HepG2 (cell line): Measurements from ENCODE around the gene INO80. TPM values are rescaled to one million over a fixed set of nuclear protein-coding genes. Genes with fewer than 3 reads are reported as not detected.

Source experiments
- ATAC-seq: fragments of 200-7000 bp; cut with Tn5 transposase; 3 replicates; pipeline ENCODE4 v1.9.1; 2020; ENCODE audit warnings: mild to moderate bottlenecking, moderate library complexity
- BruUV-seq: library from RNA; stranded (reverse); fragments of 400-500 nt; replicated peaks from 2 replicates; lab custom pipeline; 2021; lab: Mats Ljungman, UMichigan
- CTCF ChIA-PET: fragments of 300-600 bp; formaldehyde crosslinking; extraction: SDS; loops from one replicate; lab custom pipeline; 2021; ENCODE audit warnings: low total read pairs, inconsistent platforms, low intra/inter-chr PET ratio; lab: Yijun Ruan, JAX
- POLR2A ChIA-PET: fragments of 350-600 bp; sonication (Branson Sonifier 250); formaldehyde crosslinking; loops from one replicate; lab custom pipeline; 2020; ENCODE audit warnings: antibody characterized with exemption, inconsistent platforms; lab: Yijun Ruan, JAX
- DNase-seq: peaks from one replicate; pipeline ENCODE4 v3.0.0-alpha.2; 2015; ENCODE audit warnings: low spot score
- FAIRE-seq: peaks from 3 replicates; lab custom pipeline; 2011; peaks lifted over from hg19 to GRCh38; lab: Jason Lieb, UNC
- H2AFZ ChIP-seq: one replicate; pipeline ENCODE4 v1.6.1; 2011; ENCODE audit warnings: low read length, inconsistent platforms
- H3K27ac ChIP-seq: fragments of 300-600 bp; 3 replicates; pipeline ENCODE4 v1.8.0; 2011; ENCODE audit warnings: mixed run types, mild to moderate bottlenecking, mixed read lengths, low read length, inconsistent platforms; ENCODE audit not compliant: insufficient read depth; ENCODE audit errors: extremely low read length
- H3K27me3 ChIP-seq, 2 experiments: fragments of 200-600 bp in 1 of 2; 2 replicates in 1 of 2; 3 replicates in 1 of 2; pipeline versions ENCODE4 v1.6.0 to v1.8.0; 2011; ENCODE audit warnings: low read length in 2 of 2, mild to moderate bottlenecking in 2 of 2, moderate library complexity in 2 of 2, inconsistent platforms in 1 of 2; ENCODE audit not compliant: insufficient read depth in 2 of 2, control insufficient read depth in 1 of 2
- H3K36me3 ChIP-seq, 2 experiments: fragments of 200-600 bp in 1 of 2; replicated peaks in 1 of 2; 2 replicates in 1 of 2; 3 replicates in 1 of 2; pipeline versions ENCODE4 v1.5.1 to v1.8.0; 2011; ENCODE audit warnings: low read length in 2 of 2, inconsistent platforms in 1 of 2; ENCODE audit not compliant: insufficient read depth in 2 of 2, control insufficient read depth in 1 of 2
- H3K4me1 ChIP-seq: 2 replicates; pipeline ENCODE4 v1.5.1; 2012; ENCODE audit warnings: low read length, inconsistent platforms; ENCODE audit not compliant: insufficient read depth
- H3K4me2 ChIP-seq: 2 replicates; pipeline ENCODE4 v1.6.0; 2011; ENCODE audit warnings: low read depth, low read length, inconsistent platforms
- H3K4me3 ChIP-seq, 3 experiments: fragments of 200-600 bp in 1 of 3; sonication (generic), shearing (Covaris generic) in 1 of 3; replicated peaks in 1 of 3; 2 replicates each; pipeline ENCODE4 v1.5.1; 2011 to 2016; ENCODE audit warnings: low read length in 3 of 3, inconsistent platforms in 2 of 3, low read depth in 2 of 3, mild to moderate bottlenecking in 2 of 3, control low read depth in 1 of 3, mixed read lengths in 1 of 3; ENCODE audit not compliant: insufficient read depth in 1 of 3
- H3K79me2 ChIP-seq: one replicate; pipeline ENCODE4 v1.6.1; 2011; ENCODE audit warnings: low read length, inconsistent platforms; ENCODE audit not compliant: insufficient read depth
- H3K9ac ChIP-seq: 2 replicates; pipeline ENCODE4 v1.6.0; 2011; ENCODE audit warnings: mild to moderate bottlenecking, low read depth, low read length, inconsistent platforms; ENCODE audit not compliant: insufficient read depth
- H3K9me3 ChIP-seq: 2 replicates; pipeline ENCODE4 v1.5.1; 2012; ENCODE audit warnings: mild to moderate bottlenecking, low read length
- H4K20me1 ChIP-seq: 2 replicates; pipeline ENCODE4 v1.6.0; 2011; ENCODE audit warnings: inconsistent platforms, mild to moderate bottlenecking, low read length, moderate library complexity; ENCODE audit not compliant: insufficient read depth
- JUND ChIP-seq: sonication (generic); formaldehyde crosslinking; IDR thresholded peaks from 2 replicates; pipeline ENCODE4 v1.8.0; 2022; ENCODE audit warnings: mild to moderate bottlenecking, missing genetic modification reagents
- ZFYVE20 ChIP-seq: sonication (generic); formaldehyde crosslinking; IDR thresholded peaks from 2 replicates; pipeline ENCODE4 v1.8.0; 2023; ENCODE audit warnings: low read depth, mild to moderate bottlenecking, moderate library complexity, missing genetic modification reagents, borderline replicate concordance
- ZNF101 ChIP-seq: sonication (generic); formaldehyde crosslinking; IDR thresholded peaks from 2 replicates; pipeline ENCODE4 v1.4.0; 2020; ENCODE audit warnings: mild to moderate bottlenecking, low read depth, missing genetic modification reagents, borderline replicate concordance
- ZNF121 ChIP-seq: sonication (generic); formaldehyde crosslinking; IDR thresholded peaks from 2 replicates; pipeline ENCODE4 v1.5.0; 2020; ENCODE audit warnings: mild to moderate bottlenecking, missing genetic modification reagents
- ZNF143 ChIP-seq: sonication (generic); formaldehyde crosslinking; IDR thresholded peaks from 2 replicates; pipeline ENCODE4 v1.4.0; 2020; ENCODE audit warnings: missing genetic modification reagents
- ZNF326 ChIP-seq: sonication (generic); formaldehyde crosslinking; IDR thresholded peaks from 2 replicates; pipeline ENCODE4 v1.4.0; 2020; ENCODE audit warnings: missing genetic modification reagents, borderline replicate concordance
- WGBS: methylation state at CpG from one replicate; pipeline ENCODE4 v1.1.6; 2017; ENCODE audit warnings: low lambda C conversion rate; 5-methylcytosine and 5-hydroxymethylcytosine counted together
- in situ Hi-C: cut with HindIII; loops from 2 replicates; pipeline ENCODE4 v1.10.0; 2017; ENCODE audit warnings: low pct_unique_long_range_greater_than_20kb; ENCODE audit not compliant: extremely low pct_ligation_motif_present
- intact Hi-C: fragments of 100-400 bp; cut with micrococcal nuclease; formaldehyde crosslinking; loops from one replicate; pipeline ENCODE4 v1.10.0; 2022; ENCODE audit not compliant: unreplicated experiment
- polyA plus RNA-seq, 8 experiments: library from polyadenylated mRNA; depleted of rRNA in 3 of 8; stranded (reverse) in 7 of 8; unstranded in 1 of 8; fragments of >200 nt; fragmentation: Illumina TruSeq in 4 of 8; extraction: Trizol in 4 of 8; gene quantifications; 2 replicates each; pipeline versions ENCODE4 v1.2.1 to v1.2.3, GENCODE V29; 2011 to 2016; ENCODE audit warnings: low read depth in 4 of 8, missing spikeins in 1 of 8, mixed read lengths in 1 of 8; ENCODE audit not compliant: insufficient read depth in 1 of 8
- total RNA-seq, 5 experiments: library from RNA; depleted of rRNA; stranded (reverse); fragments of >200 nt; fragmentation: Illumina TruSeq; extraction: Trizol; gene quantifications; 2 replicates each; pipeline ENCODE4 v1.2.3, GENCODE V29; 2016; ENCODE audit warnings: low read depth in 1 of 5

Gene INO80
- total and polyA plus RNA-seq, 2 of the 13 experiments (the other 11 are each of a cell fraction or from before 2014, with no cell fraction given): 3.6 to 14.8 TPM

DNA sequence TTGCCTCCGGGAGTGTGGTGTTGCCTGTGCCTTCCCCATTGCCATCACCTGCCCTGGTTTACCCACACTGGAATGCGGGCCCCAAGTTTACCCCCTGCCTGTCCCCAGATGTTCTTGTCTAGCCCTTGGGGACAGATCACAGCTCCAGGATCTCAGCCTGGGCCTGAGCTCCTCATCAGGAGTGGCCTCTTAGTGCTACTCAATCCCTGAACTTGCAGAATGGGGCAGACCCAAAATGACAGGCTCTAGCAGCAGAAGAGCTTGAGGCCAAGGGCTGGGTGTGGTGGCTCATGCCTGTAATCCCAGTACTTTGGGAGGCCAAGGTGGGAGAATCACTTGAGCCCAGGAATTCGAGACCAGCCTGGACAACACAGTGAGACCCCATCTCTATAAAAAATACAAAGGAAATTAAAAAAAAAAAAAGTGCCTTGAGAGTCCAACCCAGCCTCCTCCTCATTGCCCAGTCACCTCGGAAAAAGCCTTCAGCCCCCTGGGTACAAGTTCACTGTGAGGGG, 159.0 kb downstream of the INO80 start:
- CTCF ChIA-PET: no interaction called here
- no peak overlapping the region for H2AFZ ChIP-seq
- no peak overlapping the region for H3K9ac ChIP-seq
- WGBS: 0% methylated on average over 3 of the region's 4 CpGs
- no peaks in the 10 kb centered on the region for H3K36me3 ChIP-seq
- DNase-seq (no peak), FAIRE-seq (no peak), ATAC-seq (no peak)
- BruUV-seq: no TSS peak
- intact Hi-C loops (no loop called here), in situ Hi-C loops (no loop called here)
- 0 out of 2 replicates have a peak, but pooled peaks cover 9% of the 10 kb centered on the region for H3K4me1 ChIP-seq
- peaks cover 14 to 56% of the 10 kb centered on the region in 2 experiments; a peak in 4 of 5 replicates for H3K27me3 ChIP-seq
- H3K27ac ChIP-seq: no peak overlapping the region
- no peaks in the 10 kb centered on the region for H3K79me2 ChIP-seq
- H3K9me3 ChIP-seq: no peaks in the 10 kb centered on the region
- H4K20me1 ChIP-seq: no peaks in the 10 kb centered on the region
- POLR2A ChIA-PET: no interaction called here
- no peak overlapping the region for H3K4me2 ChIP-seq
- TF ChIP-seq ZFYVE20 (CRISPR knock-in tag): no peak
- 0 out of 2 replicates have a peak, but pooled peaks have one; percentile 28 for TF ChIP-seq ZNF121 (CRISPR knock-in tag)
- no peak overlapping the region for H3K4me3 ChIP-seq

- ChIA-PET CTCF (no interaction called here), POLR2A (interaction anchor here (1.0 kb wide), 1 partner anchor 16 kb away, joined by 3 read pairs; no protein-coding TSS in a partner anchor)
- Histone ChIP-seq H3K4me2 (no peak overlapping the region), H3K79me2 (no peaks in the 10 kb centered on the region), H3K9me3 (no peaks in the 10 kb centered on the region), H3K36me3 (no peaks in the 10 kb centered on the region), H3K9ac (no peak overlapping the region), H3K27ac (no peak overlapping the region), H3K4me1 (0 out of 2 replicates have a peak, but pooled peaks cover 9% of the 10 kb centered on the region), H2AFZ (no peak overlapping the region), H3K4me3 (no peak overlapping the region), H3K27me3 (peaks cover 14 to 59% of the 10 kb centered on the region in 2 experiments; a peak in 4 of 5 replicates), H4K20me1 (no peaks in the 10 kb centered on the region)
- TF ChIP-seq ZNF101 (no peak), ZNF143 (CRISPR knock-in tag) (no peak), JUND (no peak), ZNF326 (no peak)
- 50% methylated on average over 1 of the region's 3 CpGs for WGBS
- intact Hi-C loops: no loop called here
- no peak for DNase-seq
- no peak for FAIRE-seq
- in situ Hi-C loops: no loop called here
- no TSS peak for BruUV-seq
- no peak for ATAC-seq
These were observed 159.5 kb downstream of the INO80 start for GRCh38 chr15:40956541-40956982.
